PFSK-1 (cell line): ENCODE data around the gene BCAT1.

ENCODE experiments used
- FOXP2 ChIP-seq: optimal IDR thresholded peaks from 2 replicates; pipeline ENCODE3; 2011; ENCODE audit warnings: borderline replicate concordance, control low read depth, inconsistent platforms; ENCODE audit not compliant: insufficient read depth; ENCODE audit errors: extremely low read length, extremely low read depth
- POLR2AphosphoS5 ChIP-seq: IDR thresholded peaks from 2 replicates; pipeline ENCODE4 v1.6.1; 2012; ENCODE audit warnings: low read depth, mild to moderate bottlenecking, control low read depth, low read length, moderate library complexity
- REST ChIP-seq, 2 experiments: IDR thresholded peaks; 2 replicates each; pipeline versions ENCODE4 v1.6.1 to v1.8.0; 2011 to 2012; ENCODE audit warnings: low read depth in 2 of 2, low read length in 2 of 2, control low read depth in 1 of 2, inconsistent platforms in 1 of 2, mild to moderate bottlenecking in 1 of 2, moderate library complexity in 1 of 2; ENCODE audit not compliant: insufficient read depth in 1 of 2
- SIN3A ChIP-seq: IDR thresholded peaks from 2 replicates; pipeline ENCODE4 v1.6.1; 2012; ENCODE audit warnings: mild to moderate bottlenecking, low read length, moderate library complexity, borderline replicate concordance; ENCODE audit not compliant: insufficient read depth
- TAF1 ChIP-seq: IDR thresholded peaks from 2 replicates; pipeline ENCODE4 v1.6.1; 2012; ENCODE audit warnings: low read length, control low read depth, borderline replicate concordance; ENCODE audit not compliant: insufficient read depth

BCAT1 gene

GRCh38 chr12:24777359-24777758, 171.5 kb downstream of the BCAT1 start:
- TF ChIP-seq POLR2AphosphoS5 = no peak
- no peak for TF ChIP-seq TAF1
- no peak for TF ChIP-seq SIN3A
- no peak for TF ChIP-seq REST (IDR thresholded peaks at IDR 0.05; ENCODE audit: insufficient read depth in 1 of 2, low read depth in 2 of 2, low read length in 2 of 2)
- TF ChIP-seq FOXP2 = no peak

DNA sequence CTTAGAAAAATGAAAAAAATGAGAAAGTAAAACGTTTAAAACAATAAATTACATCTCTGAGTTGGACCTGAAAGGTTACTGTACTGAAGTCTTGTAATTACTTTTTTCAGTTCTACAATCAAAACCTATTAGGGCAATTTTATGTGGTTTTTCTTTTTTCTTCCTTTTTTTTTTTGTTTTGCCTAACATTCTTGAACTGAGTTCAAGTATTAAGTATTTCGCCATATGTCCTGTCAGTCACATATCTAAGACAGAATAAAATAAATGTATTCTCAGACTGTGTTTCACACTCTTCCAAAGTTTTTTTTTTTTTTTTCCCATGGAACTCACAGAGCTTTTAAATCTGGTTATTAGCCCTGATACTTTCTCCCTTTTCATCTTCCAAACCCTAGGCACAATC, 172.0 kb downstream of the BCAT1 start:
- TF ChIP-seq TAF1 (no peak), REST (IDR thresholded peaks at IDR 0.05; ENCODE audit: insufficient read depth in 1 of 2, low read depth in 2 of 2, low read length in 2 of 2) (no peak)

GRCh38 chr12:24775073-24775472, 173.8 kb downstream of the BCAT1 start:
- no peak for TF ChIP-seq TAF1
- TF ChIP-seq REST (IDR thresholded peaks at IDR 0.05; ENCODE audit: insufficient read depth in 1 of 2, low read depth in 2 of 2, low read length in 2 of 2) = no peak
- no peak for TF ChIP-seq POLR2AphosphoS5
- TF ChIP-seq SIN3A = no peak

GRCh38 chr12:24773996-24774395, 174.9 kb downstream of the BCAT1 start:
- TF ChIP-seq POLR2AphosphoS5 = no peak
- no peak for TF ChIP-seq FOXP2
- TF ChIP-seq SIN3A = no peak
- TF ChIP-seq REST (IDR thresholded peaks at IDR 0.05; ENCODE audit: insufficient read depth in 1 of 2, low read depth in 2 of 2, low read length in 2 of 2) = no peak
- TF ChIP-seq TAF1 = no peak

DNA sequence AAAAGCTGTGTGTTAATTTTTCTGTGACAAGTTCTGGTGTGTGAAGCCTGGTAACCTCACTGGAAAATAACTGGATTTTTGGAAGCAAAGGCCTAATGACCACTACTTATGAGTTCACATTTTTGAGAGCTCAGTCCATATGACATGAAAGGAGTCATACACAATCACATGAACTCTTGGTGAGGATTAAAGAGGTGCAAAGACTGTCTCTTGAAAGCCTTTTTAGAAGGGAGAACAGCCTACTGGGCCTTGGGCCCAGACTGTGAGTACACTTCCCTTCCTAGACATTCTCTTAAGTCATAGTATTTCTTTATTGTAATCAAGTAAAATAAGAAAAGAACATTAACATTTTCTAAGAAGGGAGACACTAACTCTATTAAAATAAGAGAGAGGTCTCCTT, 176.1 kb downstream of the BCAT1 start:
- TF ChIP-seq FOXP2 = no peak
- TF ChIP-seq TAF1 = no peak
- no peak for TF ChIP-seq SIN3A
- TF ChIP-seq REST (IDR thresholded peaks at IDR 0.05; ENCODE audit: insufficient read depth in 1 of 2, low read depth in 2 of 2, low read length in 2 of 2) = no peak
- TF ChIP-seq POLR2AphosphoS5 = no peak
